HuH-7.5 (cell line): ENCODE measurements around the gene DEPDC5.
"Not testable (repeated sequence)": the region's sequence is repeated elsewhere in the genome, so short reads cannot be mapped to it uniquely, and the experiment has no call there.

ENCODE experiments used
- DNase-seq: peaks from one replicate; pipeline ENCODE4 v3.0.0; 2011; ENCODE audit warnings: low spot score

Gene DEPDC5

DNA sequence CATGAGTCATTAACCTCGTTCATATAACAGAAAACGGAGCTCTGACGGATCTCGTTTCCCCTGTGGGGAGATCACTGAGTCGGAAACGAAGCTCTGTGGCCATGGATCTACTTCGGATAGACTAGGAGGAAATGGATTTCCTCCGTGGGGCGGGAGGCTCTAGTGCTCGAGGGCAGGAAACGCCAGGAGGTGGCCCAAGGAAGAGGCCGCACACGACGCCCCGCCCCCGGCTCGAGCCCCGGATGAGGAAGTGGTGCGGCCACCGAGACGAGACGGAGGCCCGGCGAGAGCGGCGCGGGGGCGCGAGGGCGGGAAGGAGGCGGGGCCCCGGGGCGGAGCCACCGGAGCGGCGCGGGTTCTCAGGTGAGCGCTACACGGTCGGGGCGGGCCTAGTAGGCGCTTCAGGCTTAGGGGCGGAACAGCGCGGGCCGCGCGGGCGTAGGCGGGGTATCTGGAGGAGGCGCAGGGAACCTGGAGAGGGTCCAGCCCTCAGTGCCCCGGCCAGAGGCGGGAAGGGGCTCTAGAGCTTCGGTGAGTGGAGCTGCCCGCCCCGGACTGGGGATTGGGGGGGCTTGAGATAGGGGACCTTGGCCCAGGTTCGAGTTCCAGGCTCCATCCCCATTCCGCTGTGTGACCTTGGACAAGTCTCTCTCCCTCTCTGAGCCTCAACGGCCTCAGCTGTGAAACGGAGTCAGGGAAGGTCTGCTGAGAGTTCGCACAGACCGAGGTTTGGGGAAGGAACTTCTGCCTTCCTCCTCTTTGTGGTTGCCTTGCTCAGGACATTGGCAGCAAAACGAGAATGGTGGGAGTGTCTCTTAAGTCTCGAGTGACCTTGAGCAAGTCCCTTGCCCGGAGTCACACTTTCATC, at the start of gene DEPDC5:
Gene DEPDC5 (plus strand): TSS at position 386 of the 868 bp plus-strand sequence. CDS start 903 bp downstream, outside the sequence.
- DNase-seq, result peak; percentile 76

DNA sequence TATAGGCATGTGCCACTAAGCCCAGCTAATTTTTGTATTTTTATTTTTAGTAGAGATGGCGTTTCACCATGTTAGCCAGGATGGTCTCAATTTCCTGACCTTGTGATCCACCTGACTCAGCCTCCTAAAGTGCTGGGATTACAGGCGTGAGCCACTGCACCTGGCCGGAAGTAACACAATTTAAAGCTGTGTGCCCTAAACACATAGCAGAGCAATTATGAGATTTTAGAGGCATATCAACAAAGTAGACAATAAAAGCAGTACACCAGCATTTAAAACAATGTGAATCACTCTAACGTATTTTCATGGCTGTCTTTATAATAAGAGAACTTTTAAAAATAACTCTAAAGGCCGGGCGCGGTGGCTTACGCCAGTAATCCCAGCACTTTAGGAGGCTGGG, 46.3 kb upstream of the DEPDC5 start:
- DNase-seq, result no peak

DNA sequence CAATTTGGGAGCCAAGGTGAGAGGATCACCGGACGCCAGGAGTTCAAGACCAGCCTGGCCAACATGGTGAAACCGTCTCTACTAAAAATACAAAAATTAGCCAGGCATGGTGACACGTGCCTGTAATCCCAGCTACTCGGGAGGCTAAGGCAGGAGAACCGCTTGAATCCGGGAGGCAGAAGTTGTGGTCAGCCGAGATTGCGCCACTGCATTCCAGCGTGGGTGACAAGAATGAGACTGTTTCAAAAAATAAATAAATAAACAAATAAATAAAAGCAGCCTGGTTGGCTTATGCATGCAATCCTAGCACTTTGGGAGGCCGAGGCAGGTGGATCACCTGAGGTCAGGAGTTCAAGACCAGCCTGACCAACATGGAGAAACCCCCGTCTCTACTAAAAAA, 42.6 kb upstream of the DEPDC5 start:
- DNase-seq, result not testable (repeated sequence)

DNA sequence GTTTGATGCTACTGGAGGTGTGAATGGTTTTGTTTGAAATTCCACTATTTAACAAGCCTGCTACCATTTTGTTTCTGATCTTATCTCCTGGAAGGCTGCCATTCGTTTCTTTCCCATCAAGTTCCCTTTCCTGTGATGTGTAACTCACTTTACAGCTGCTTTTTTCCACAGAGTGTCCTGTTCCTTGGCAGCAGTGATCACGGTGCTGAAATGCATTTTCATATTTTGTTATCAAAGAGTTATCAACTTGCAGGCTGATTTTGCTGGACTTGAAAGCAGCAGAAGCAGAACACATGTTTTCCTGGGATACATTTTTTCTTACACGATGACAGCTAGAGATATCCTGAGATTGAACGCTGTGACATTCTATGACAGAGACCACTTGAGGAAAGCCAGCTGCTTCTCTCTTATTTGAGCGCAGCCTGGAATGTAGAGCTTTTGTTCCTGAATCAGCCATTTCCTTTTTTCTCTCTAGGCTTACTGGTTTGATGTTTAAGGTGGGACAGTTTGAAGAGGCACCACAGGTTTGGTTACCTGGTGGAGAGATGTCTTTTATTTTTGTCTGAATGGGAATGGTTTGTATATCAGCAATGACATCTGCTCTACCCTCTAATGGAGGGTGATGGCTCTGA, 38.6 kb upstream of the DEPDC5 start:
- DNase-seq, result no peak

DNA sequence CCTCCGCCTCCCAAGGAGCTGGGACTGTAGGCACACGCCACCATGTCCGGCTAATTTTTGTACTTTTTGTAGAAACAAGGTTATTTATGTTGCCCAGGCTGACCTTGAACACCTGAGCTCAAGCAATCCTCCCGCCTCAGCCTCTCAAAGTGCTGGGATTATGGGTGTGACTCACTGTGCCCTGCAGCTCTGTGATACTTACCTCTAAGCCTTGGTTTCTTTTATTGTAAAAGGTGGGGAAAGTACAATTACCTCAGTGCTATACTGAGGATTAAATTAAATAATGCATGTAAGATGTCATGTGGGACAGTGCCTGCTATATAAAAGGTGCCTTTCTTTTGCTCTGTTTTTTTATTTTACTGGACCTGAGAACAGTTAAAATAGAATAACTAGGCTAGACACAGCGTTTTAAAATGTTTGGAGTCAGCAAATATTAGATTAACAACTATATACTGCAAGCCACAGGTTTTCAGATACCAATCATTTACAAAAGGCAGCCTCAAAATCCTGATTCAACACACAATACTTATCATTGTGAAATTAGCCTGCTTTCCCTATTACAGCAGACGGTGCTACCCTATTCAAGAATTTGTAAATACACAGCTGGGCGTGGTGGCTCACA, 33.9 kb upstream of the DEPDC5 start:
- no peak for DNase-seq

DNA sequence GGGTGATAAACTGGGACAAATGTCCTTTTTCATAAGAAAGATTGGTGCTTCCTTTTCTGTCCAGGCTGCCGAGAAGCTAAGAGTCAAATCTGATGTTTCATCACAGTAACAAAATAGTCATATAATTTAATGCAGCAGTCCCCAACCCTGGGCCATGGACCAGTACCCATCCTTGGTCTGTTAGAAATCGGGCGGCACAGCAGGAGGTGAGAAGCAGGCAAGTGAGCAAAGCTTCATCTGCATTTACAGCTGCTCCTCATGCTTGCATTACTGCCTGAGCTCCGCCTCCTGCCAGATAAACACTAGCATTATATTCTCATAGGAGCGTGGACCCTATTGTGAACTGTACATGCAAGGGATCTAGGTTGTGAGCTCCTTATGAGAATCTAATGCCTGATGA, 30.1 kb upstream of the DEPDC5 start:
- no peak for DNase-seq

DNA sequence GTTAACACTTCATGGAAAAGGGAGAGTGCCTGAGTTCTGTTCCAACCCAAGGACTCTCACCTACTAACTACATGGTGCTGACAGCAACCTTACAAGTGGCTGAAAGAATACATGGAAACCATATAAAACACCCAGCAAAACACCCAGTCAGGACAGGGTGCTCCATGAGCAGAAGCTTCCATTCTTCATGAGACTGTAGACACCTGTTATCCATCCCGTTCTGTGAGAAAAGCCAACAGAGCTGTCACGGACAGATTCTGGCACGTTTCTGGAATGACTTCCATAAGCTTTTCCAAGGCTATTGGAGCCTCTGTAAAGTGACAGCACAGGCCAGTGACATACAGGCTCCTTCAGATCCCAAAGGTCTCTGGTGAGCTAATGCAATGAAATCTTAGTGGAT, 27.1 kb upstream of the DEPDC5 start:
- DNase-seq, result no peak

DNA sequence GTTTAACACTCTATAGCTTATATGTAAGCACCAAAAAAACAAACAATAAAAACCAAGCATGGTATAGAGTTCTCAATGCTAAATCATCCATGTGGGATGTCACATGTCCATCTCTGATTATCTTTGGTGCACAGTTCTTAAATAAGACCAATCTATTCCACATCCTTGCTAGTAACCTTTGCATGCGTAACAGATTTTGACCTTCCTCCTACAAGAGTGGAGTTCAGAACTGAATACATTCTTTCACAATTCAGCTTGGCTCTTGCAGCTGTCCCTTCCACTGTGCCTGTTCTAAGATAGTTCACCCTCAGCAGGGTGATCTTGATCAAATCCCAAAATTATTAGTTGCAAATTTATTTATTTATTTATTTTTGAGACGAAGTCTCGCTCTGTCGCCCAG, 25.0 kb upstream of the DEPDC5 start:
- no peak for DNase-seq

DNA sequence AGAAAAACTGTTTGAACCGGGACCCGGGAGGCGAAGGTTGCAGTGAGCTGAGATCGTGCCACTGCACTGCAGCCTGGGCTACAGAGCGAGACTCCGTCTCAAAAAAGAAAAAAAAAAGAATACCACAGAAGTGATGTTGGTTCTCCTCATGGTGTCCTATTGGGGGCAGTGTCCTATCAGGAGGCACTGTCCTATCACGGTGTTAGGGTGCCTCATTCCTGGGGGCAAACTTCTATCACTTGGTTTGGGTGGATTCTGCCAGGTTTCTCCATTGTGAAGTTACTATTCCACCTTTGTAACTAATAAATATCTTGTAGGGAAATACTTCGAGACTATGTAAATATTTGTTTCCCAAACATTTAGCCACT, 23.5 kb upstream of the DEPDC5 start:
- DNase-seq, result no peak

DNA sequence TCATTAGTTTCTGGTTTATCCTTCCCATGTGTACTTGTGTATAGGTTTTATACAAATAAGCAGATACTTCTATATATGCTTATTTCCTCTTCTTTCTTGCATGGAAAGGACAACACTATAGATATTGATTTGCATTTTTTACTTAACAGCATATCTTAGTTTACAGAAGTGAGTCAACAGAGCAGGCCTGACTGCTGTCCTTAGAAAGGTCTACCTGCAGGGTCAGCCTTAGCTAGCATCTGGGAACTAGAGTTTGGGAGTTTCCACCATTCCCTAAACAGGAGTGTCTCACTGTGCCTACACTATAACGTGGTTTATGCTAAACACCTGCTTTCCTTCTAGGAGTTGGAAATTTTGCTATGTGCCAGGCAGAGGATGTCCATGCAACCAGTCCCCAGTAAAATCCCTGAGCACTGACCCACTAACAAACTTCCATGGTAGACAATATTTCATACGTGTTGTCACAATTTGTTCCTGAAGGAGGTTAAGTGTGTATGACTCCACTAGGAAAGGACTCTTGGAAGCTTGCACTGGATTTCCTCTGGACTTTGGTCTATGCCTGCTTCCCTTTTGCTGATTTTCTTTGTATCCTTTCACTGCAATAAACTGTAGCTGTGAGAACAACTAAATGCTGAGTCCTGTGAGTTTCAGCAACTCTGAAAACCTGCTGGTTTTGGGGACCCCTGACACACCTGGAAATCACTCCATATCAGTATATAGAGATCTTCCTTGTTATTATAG, 21.6 kb upstream of the DEPDC5 start:
- DNase-seq, result no peak

DNA sequence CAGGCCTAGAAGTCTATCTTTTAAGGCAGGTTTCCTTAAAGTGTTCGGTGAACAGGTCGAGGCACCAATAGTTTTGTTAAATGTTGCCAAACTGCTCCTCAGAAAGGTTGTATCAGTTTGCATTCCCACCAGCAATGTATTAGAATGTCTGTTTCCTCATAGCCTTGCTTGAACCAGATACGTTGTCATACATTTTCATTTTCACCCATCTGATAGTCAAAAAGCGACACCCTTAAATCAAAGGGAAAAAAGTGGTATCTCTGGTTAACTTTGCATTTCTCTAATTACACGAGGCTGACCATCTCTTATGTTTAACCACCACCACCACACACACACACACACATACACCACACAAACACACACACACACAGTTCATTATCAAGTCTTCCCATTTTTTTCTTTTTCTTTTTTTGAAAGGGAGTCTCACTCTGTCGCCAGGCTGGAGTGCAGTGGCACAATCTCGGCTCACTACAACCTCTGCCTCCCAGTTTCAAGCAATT, 20.2 kb upstream of the DEPDC5 start:
- DNase-seq, result no peak

DNA sequence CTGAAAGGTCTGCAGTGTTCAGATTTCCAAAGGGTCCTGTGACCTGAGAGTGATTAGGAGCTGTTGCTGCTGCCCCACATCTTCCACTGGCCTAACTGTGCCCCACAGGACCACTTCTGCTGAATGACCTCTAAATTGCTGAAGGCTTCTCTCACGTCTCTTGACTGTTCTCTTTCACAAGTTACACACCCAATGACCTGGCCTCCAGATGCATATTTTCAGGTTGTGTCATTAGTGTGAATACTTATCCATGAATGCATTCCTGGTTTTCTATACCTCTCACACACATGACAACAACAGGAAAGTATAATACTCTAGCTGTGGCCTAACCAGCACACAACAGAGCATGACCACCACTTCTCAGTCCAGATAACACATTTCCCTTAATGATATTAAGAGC, 19.3 kb upstream of the DEPDC5 start:
- no peak for DNase-seq

DNA sequence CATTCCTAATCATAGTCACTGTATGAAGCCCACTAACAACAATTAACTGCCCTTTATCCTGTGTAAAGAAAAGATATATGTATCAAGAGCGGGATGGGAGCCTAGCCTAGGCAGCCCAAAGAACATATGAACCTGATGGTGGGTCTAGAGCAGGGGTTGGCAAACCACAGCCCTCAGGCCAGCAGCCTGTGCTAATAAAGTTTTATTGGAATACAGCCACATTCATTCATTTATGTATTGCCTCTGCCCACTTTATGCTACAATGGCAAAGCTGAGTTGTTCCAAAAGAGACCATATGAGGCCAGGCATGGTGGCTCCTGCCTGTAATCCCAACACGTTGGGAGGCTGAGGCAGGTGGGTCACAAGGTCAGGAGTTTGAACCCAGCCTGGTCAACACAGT, 17.4 kb upstream of the DEPDC5 start:
- DNase-seq, result no peak

DNA sequence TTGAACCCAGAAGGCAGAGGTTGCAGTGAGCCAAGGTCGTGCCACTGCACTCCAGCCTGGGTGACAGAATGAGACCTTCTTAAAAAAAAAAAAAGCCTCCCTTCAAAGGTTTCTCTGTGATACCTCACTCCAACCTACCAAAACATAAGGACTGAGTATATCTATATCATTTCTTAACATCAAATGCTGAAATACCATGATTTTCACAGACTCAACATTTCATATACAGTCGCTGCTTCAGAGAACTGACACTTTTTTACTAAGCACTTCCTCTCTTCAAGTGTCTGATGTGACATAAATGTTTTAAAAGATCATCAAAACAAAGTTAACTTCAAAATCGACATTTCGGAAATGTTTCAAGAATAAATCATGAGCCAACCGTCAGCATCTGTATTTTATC, 15.9 kb upstream of the DEPDC5 start:
- DNase-seq, result no peak

DNA sequence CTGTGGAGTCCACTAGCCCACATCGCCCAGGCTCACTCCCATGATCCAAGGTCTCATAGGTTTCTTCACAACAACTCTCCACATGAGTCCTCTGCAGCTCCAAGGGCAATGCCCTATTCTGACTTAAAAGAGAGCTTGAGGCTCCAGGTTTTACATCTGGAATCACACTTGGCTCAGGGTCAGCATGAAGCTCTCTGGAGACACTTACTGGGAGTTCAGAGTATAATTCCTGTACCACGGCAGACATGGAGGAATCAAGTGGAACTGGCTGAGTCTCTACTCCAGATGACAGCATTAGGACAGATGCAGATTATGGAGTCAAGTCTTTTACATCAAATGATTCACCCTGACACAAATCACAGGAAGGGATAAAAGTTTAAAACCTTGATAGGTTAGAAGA, 15.3 kb upstream of the DEPDC5 start:
- DNase-seq, result no peak

DNA sequence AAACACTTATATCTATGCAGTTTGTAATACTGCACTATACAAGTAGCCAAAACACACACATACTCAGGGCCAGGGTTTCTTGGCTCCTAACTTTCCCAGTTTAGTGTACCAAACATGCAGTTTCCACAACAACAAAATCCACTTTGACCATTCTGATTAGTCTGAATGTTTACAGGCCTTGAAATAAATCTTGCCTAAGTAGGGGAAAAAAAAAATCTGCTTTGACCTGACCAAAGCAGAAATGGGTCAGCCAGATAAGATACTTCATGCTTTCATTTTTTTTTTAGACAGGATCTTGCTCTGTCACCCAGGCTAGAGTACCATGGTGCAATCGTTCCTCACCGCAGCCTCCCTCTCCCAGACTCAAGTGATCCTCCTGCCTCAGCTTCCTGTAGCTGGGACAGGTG, 14.0 kb upstream of the DEPDC5 start:
- DNase-seq, result no peak

DNA sequence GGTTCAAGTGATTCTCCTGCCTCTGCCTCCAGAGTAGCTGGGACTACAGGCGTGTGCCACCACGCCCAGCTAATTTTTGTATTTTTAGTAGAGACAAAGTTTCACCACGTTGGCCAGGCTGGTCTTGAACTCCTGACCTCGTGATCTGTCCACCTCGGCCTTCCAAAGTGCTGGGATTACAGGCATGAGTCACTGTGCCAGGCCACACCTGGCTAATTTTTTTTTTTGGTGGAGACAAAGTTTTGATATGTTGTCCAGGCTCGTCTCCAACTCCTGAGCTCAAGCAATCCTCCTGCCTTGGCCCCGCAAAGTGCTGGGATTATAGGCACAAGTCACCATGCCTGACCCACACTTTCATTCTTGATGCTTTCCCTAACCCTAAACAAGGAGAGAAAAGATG, 13.5 kb upstream of the DEPDC5 start:
- DNase-seq, result not testable (repeated sequence)

DNA sequence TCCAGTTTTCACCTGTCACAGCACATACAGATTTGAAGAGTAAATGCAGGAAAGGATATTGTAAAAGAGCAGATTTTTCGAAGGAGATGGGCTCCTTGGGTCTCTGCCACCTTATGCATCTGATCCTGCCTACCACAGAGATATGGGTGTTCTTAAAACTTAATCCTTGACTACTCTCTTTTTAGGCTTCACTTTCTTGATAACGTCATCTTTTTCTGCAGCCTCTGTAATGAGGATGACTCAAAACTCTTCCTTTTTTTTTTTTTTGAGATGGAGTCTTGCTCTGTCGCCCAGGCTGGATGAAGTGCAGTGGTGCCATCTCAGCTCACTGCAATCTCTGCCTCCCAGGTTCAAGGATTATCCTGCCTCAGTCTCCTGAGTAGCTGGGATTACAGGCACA, 11.7 kb upstream of the DEPDC5 start:
- no peak for DNase-seq

DNA sequence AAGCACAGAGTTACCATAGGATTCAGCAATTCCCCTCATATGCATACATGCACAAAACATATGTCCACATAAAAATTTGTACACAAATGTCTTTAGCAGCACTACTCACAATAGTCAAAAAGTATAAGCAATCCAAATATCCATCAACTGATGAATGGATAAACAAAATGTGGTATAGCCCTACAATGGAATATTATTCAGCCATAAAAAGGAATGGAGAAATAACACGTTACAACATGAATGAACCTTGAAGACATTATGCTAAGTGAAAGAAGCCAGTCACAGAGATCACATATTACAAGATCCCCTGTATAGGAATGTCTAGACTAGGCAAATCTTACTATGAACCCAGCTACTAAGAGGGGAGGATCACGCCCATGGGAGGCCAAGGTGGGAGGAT, 11.1 kb upstream of the DEPDC5 start:
- no peak for DNase-seq

DNA sequence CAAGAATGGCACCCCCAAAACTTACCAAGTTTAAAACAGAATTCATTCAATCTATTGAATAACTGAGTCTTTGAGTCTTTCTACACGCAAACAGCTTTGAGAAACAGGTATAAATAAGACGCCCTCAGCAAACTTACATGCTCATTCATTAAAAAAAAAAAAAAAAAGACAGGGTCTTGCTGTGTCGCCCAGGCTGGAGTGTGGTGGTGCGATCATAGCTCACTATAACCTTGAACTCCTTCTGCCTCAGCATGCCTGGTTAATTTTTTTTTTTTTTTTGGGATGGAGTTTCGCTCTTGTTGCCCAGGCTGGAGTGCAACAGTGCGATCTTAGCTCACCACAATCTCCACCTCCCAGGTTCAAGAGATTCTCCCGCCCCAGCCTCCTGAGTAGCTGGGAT, 9.9 kb upstream of the DEPDC5 start:
- DNase-seq, result no peak

DNA sequence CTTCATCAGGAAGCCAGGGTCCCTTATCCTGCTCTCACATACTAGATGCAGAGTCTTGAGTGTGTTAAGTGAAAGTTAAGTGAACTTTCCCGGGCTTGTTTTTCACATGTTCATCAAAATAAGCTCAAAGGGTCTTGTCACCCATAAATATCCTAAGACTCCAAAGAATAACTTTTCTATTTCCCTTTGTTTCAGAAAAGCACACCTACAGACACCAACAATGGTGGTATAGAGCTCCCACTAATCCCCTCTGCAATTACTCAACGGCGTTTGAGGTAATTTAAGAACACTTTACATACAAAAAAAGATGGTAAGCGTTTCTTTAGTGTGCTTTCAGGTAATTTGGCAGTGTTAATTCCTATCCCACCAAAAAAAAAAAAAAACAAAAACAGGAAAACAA, 6.4 kb upstream of the DEPDC5 start:
- no peak for DNase-seq

DNA sequence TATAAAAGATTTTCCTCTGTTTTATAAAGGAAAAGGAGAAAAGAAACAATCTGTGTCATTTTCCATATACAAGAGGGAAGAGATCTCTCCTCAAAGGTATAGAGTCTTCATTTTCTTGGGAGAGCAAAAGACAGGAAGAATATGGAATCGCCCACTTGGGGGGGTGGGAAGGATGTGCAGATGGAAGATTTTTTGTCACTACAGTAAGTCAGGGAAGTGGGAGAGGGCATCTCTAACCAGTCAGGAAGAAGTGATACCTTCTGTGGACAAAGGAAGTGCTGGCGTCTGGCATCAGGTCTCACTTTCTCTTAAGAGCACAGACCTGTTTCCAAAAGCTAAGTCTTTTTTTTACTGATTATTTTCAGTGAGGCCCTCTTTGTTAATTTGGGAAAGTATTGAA, 5.3 kb upstream of the DEPDC5 start:
- no peak for DNase-seq
